Glutamatergic neuron (in vitro differentiated cells): ENCODE measurements around the gene COL24A1. TPM values are rescaled to one million over a fixed set of nuclear protein-coding genes. Genes with fewer than 3 reads are reported as not detected.

Source experiments
- DNase-seq: peaks from one replicate; pipeline ENCODE4 v3.0.0; 2022
- H3K27ac Mint-ChIP-seq: one replicate; pipeline ENCODE4 v1.8.0; 2020; ENCODE audit warnings: mild to moderate bottlenecking, mixed read lengths, inconsistent platforms; ENCODE audit not compliant: unreplicated experiment
- H3K27me3 Mint-ChIP-seq: one replicate; pipeline ENCODE4 v1.8.0; 2020; ENCODE audit warnings: mild to moderate bottlenecking, moderate library complexity, mixed read lengths, inconsistent platforms; ENCODE audit not compliant: unreplicated experiment
- H3K36me3 Mint-ChIP-seq: one replicate; pipeline ENCODE4 v1.8.0; 2020; ENCODE audit warnings: mild to moderate bottlenecking, mixed read lengths, inconsistent platforms; ENCODE audit not compliant: unreplicated experiment
- H3K4me1 Mint-ChIP-seq: one replicate; pipeline ENCODE4 v1.8.0; 2020; ENCODE audit warnings: mild to moderate bottlenecking, low read depth, mixed read lengths, inconsistent platforms; ENCODE audit not compliant: unreplicated experiment
- H3K4me3 Mint-ChIP-seq: one replicate; pipeline ENCODE4 v1.8.0; 2020; ENCODE audit warnings: mild to moderate bottlenecking, mixed read lengths, inconsistent platforms; ENCODE audit not compliant: unreplicated experiment
- H3K9me3 Mint-ChIP-seq: one replicate; pipeline ENCODE4 v1.8.0; 2020; ENCODE audit warnings: mild to moderate bottlenecking, moderate library complexity, mixed read lengths, inconsistent platforms; ENCODE audit not compliant: unreplicated experiment
- total RNA-seq: library from RNA; stranded (reverse); fragmentation: NEBNext Ultra II Directional; extraction: Animal tissue kit (Norgen Biotek cat#: 25700); gene quantifications from one replicate; pipeline ENCODE4 v1.2.1, GENCODE V29; 2021; ENCODE audit not compliant: unreplicated experiment
- TF ChIP-seq, protein P1 (sequence below): fragments of 200-600 bp; sonication (generic); IDR thresholded peaks from one replicate; pipeline ENCODE4 v1.5.0; 2021; ENCODE audit not compliant: partially characterized antibody, unreplicated experiment

COL24A1 gene
- total RNA-seq, 1 donor from 2014 or later, result 0.15 TPM

DNA sequence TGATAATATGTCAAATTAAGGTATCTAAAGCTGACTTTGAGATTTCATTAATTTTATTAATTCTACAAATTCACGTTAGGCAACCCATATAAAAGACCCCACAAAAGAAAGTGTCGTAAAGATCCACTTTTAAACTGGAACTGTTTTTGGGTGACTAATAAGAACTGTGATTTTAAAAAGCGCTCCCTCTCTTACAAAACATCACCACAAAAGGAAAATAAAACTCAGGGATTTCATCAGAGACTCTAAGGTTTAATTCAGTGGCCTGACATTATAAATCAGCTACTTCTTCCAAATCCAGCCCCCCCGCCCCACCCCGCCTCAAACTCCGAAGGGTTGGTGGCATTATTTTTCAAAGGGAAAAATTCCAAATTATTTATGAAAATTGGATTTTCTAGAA is 2.7 kb downstream of the COL24A1 start:
- Mint-ChIP-seq H3K27ac (no peak overlapping the region), H3K9me3 (peaks cover 4% of the 10 kb centered on the region), H3K4me1 (peaks cover 5% of the 10 kb centered on the region), H3K27me3 (peaks cover 14% of the 10 kb centered on the region), H3K4me3 (no peak overlapping the region), H3K36me3 (no peaks in the 10 kb centered on the region)
- DNase-seq, result no peak
- TF ChIP-seq, protein P1, sequence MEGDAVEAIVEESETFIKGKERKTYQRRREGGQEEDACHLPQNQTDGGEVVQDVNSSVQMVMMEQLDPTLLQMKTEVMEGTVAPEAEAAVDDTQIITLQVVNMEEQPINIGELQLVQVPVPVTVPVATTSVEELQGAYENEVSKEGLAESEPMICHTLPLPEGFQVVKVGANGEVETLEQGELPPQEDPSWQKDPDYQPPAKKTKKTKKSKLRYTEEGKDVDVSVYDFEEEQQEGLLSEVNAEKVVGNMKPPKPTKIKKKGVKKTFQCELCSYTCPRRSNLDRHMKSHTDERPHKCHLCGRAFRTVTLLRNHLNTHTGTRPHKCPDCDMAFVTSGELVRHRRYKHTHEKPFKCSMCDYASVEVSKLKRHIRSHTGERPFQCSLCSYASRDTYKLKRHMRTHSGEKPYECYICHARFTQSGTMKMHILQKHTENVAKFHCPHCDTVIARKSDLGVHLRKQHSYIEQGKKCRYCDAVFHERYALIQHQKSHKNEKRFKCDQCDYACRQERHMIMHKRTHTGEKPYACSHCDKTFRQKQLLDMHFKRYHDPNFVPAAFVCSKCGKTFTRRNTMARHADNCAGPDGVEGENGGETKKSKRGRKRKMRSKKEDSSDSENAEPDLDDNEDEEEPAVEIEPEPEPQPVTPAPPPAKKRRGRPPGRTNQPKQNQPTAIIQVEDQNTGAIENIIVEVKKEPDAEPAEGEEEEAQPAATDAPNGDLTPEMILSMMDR, result no peak

DNA sequence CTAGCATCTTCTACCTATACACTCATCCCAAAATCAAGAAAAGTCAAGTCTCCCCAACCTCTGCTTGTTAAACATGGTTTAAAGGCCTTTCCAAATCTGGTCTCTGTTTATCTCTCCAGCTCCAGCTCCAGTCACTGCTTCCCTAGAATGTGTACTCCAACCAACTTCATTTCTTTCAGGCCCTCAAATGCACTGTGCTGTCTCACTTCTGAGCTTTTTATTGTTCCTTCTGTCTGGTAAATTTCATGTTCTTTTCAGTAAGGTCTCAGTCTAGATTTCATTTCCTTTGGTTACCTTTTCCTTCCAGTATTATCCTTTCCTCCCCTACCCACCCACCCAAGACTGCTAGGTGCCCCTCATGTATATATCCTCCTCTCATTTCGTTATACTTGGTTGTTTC is 3.7 kb downstream of the COL24A1 start:
- peaks cover 14% of the 10 kb centered on the region for H3K27me3 Mint-ChIP-seq
- TF ChIP-seq, protein P1, result no peak

DNA sequence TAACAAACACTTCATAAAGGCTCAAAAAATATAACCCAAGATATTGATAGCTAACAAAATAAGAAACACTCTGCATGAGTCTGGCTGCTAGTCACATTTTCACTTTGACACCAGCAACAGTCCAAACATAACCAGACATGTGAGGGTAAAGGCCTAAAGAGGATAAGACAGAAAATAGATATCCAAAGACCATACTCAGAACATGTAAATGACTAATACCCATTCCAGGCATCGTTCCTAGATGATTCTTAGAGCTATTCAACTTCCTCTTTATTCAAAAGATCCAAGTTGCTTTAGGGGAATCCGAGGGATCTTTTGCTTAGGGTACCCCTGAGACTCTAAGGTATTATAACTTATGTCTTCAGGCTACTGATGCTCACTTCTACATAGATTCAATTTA is 5.1 kb downstream of the COL24A1 start:
- DNase-seq, result no peak

More for the DNA sequence above, 3.7 kb downstream of the COL24A1 start:
- Mint-ChIP-seq H3K36me3 (no peaks in the 10 kb centered on the region), H3K4me1 (peaks cover 5% of the 10 kb centered on the region), H3K27ac (no peak overlapping the region), H3K9me3 (peaks cover 4% of the 10 kb centered on the region), H3K4me3 (no peak overlapping the region)
- DNase-seq, result no peak

DNA sequence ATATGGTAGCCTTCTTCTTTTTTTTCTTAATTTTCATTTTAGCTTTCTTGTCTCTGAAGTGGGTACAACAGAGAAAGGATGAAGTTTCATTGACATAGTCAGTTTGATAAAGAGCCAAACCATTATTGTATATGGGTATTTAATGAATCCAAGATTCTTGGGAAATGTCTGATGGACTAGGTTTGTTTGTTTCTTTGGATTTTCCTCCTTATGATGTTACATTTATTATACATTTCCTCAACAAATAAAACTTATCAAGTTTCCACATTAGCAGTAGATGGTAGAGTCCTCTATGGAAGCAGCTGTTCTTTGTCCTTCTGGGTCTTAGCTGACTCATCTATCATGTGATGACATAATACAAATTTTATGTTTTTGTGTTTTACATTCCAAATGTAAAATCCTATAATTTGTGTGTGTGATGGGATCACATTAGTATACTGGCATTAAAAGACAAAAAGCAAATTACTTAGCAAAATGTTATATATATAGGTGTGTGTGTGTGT is 6.0 kb downstream of the COL24A1 start:
- Mint-ChIP-seq H3K9me3 (no peaks in the 10 kb centered on the region), H3K36me3 (no peaks in the 10 kb centered on the region), H3K27me3 (peaks cover 4% of the 10 kb centered on the region), H3K4me3 (no peak overlapping the region), H3K4me1 (no peaks in the 10 kb centered on the region), H3K27ac (no peak overlapping the region)
- no peak for DNase-seq
- TF ChIP-seq, protein P1, result no peak

More for the DNA sequence above, 5.1 kb downstream of the COL24A1 start:
- H3K4me3 Mint-ChIP-seq, result no peak overlapping the region
- no peaks in the 10 kb centered on the region for H3K36me3 Mint-ChIP-seq
- no peaks in the 10 kb centered on the region for H3K4me1 Mint-ChIP-seq
- TF ChIP-seq, protein P1, result no peak
- peaks cover 2% of the 10 kb centered on the region for H3K9me3 Mint-ChIP-seq
- no peak overlapping the region for H3K27ac Mint-ChIP-seq
- peaks cover 8% of the 10 kb centered on the region for H3K27me3 Mint-ChIP-seq

DNA sequence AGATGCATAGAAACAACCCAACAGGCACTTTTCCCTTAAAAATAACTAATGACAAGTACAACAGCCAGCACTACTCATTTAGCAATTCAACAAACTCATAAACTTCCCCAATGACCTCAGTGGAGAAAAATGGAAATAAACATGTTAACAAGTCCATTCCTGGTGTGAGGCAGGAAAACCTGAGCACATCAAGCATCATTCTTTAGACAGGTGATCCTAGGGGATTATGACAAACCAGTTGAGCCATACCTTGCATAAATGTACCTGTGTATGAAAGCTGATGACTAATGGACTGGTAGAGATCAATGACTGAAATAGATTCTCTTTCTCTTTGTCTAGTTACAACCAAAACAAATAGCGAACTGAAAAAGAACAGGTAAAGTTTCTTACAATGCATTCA is 7.0 kb downstream of the COL24A1 start:
- H3K27ac Mint-ChIP-seq, result no peak overlapping the region
- H3K4me1 Mint-ChIP-seq, result no peaks in the 10 kb centered on the region
- TF ChIP-seq, protein P1, result no peak
- no peaks in the 10 kb centered on the region for H3K9me3 Mint-ChIP-seq
- no peak overlapping the region for H3K4me3 Mint-ChIP-seq
- no peak for DNase-seq
- H3K27me3 Mint-ChIP-seq, result peaks cover 3% of the 10 kb centered on the region
- H3K36me3 Mint-ChIP-seq, result no peaks in the 10 kb centered on the region
